ENCODE results near the gene AOPEP.

AOPEP gene

GRCh38 chr9:94911211-94911610, 184.7 kb downstream of the AOPEP start:
- no peak for DNase-seq (ENCODE audit: extremely low read depth, low read depth)
- TF ChIP-seq, protein P1, sequence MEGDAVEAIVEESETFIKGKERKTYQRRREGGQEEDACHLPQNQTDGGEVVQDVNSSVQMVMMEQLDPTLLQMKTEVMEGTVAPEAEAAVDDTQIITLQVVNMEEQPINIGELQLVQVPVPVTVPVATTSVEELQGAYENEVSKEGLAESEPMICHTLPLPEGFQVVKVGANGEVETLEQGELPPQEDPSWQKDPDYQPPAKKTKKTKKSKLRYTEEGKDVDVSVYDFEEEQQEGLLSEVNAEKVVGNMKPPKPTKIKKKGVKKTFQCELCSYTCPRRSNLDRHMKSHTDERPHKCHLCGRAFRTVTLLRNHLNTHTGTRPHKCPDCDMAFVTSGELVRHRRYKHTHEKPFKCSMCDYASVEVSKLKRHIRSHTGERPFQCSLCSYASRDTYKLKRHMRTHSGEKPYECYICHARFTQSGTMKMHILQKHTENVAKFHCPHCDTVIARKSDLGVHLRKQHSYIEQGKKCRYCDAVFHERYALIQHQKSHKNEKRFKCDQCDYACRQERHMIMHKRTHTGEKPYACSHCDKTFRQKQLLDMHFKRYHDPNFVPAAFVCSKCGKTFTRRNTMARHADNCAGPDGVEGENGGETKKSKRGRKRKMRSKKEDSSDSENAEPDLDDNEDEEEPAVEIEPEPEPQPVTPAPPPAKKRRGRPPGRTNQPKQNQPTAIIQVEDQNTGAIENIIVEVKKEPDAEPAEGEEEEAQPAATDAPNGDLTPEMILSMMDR (IDR thresholded peaks at IDR 0.05; ENCODE audit: low read depth, low read length), result no peak

- TF ChIP-seq, protein P1 (IDR thresholded peaks at IDR 0.05; ENCODE audit: low read depth, low read length), result no peak
- DNase-seq (ENCODE audit: extremely low read depth, low read depth), result no peak
Measured at GRCh38 chr9:94911986-94912635, 185.6 kb downstream of the AOPEP start.

GRCh38 chr9:94912700-94913249, 186.3 kb downstream of the AOPEP start:
- DNase-seq (ENCODE audit: extremely low read depth, low read depth), result no peak
- TF ChIP-seq, protein P1 (IDR thresholded peaks at IDR 0.05; ENCODE audit: low read depth, low read length), result no peak

GRCh38 chr9:94913550-94913949, 187.1 kb downstream of the AOPEP start:
- DNase-seq (ENCODE audit: extremely low read depth, low read depth), result no peak
- TF ChIP-seq, protein P1 (IDR thresholded peaks at IDR 0.05; ENCODE audit: low read depth, low read length), result no peak

DNA sequence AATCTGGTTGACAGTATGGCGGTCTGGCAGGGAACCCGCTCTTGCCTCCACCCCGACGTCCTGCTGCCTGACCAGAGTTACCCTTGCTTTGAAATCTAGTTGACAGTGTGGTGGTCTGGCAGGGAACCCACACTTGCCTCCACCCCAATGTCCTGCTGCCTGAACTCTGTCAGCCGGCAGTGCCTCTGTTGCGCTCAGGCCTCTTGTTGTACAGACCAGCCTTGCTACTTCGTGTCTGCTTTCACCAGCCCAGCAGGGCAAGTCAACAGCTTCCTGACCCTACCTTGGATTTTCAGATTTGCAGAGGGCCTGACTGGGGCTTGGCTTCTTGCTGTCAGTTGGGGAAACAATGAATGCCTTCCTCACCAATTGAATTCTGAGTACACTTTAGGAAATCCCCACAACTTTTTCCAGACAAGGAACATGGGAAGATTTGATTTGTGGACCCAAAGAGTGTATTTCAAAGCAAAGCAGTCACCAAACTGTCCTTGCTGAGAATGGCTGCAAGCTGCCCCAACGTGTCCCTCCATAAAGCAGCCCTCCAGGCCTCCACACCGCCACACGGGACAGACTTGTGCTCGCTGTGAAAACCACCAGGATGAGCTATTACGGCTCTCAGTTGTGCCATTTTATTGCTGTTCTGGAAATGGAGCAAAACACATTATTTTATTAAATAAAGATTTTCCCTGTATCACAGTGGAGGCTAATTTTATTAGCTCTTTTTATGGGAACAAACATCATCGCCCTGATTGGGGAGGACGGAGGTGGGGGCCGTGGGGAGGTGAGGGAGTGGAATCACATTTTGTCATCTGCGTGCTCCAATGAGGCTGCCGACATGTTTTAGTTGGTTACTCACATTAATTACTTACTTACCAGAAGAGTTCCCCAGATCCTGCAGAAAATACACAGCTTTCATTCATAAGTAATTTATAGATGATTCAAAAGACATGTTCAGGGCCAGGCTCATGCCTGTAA, 189.3 kb downstream of the AOPEP start:
- DNase-seq (ENCODE audit: extremely low read depth, low read depth), result no peak

GRCh38 chr9:94916956-94917355, 190.5 kb downstream of the AOPEP start:
- DNase-seq (ENCODE audit: extremely low read depth, low read depth), result no peak
- TF ChIP-seq, protein P1 (IDR thresholded peaks at IDR 0.05; ENCODE audit: low read depth, low read length), result no peak

More for the DNA sequence above, 189.3 kb downstream of the AOPEP start:
- TF ChIP-seq, protein P1 (IDR thresholded peaks at IDR 0.05; ENCODE audit: low read depth, low read length), result no peak
